Panc1 (cell line): ENCODE data around the gene ADAMTS18. TPM values are rescaled to one million over a fixed set of nuclear protein-coding genes. Genes with fewer than 3 reads are reported as not detected.
A peak's percentile ranks its signal among the peaks of the same experiment; 100 is the strongest.

Experiments used
- ATAC-seq: fragments of 200-7000 bp; cut with Tn5 transposase; 2 replicates; pipeline ENCODE4 v1.9.1; 2020; ENCODE audit warnings: mild to moderate bottlenecking, moderate library complexity
- BruUV-seq: library from RNA; stranded (reverse); fragments of 400-500 nt; replicated peaks from 2 replicates; lab custom pipeline; 2021; lab: Mats Ljungman, UMichigan
- CTCF ChIA-PET: fragments of 300-600 bp; sonication (Branson Sonifier 250); formaldehyde crosslinking; loops from one replicate; lab custom pipeline; 2022; ENCODE audit warnings: antibody characterized with exemption; lab: Charles Lee
- POLR2A ChIA-PET: fragments of 300-600 bp; sonication (Branson Sonifier 250); formaldehyde crosslinking; loops from one replicate; lab custom pipeline; 2022; ENCODE audit warnings: antibody characterized with exemption; lab: Charles Lee
- DNase-seq: peaks from one replicate; pipeline ENCODE4 v3.0.0-alpha.2; 2010; ENCODE audit warnings: low read depth, low spot score
- H3K27ac ChIP-seq: 2 replicates; pipeline ENCODE4 v1.5.1; 2011; ENCODE audit warnings: mild to moderate bottlenecking, low read length, inconsistent platforms
- H3K27me3 ChIP-seq: fragments of 200-500 bp; sonication (Bioruptor generic); 2 replicates; pipeline ENCODE4 v1.6.0; 2014; ENCODE audit warnings: low read length, inconsistent platforms; ENCODE audit not compliant: control insufficient read depth, insufficient read depth
- H3K36me3 ChIP-seq: fragments of 200-500 bp; sonication (Bioruptor generic); 2 replicates; pipeline ENCODE4 v1.5.1; 2014; ENCODE audit warnings: inconsistent platforms, mild to moderate bottlenecking, low read length, moderate library complexity; ENCODE audit not compliant: control insufficient read depth, insufficient read depth
- H3K4me1 ChIP-seq: 2 replicates; pipeline ENCODE4 v1.5.1; 2011; ENCODE audit warnings: inconsistent platforms, mild to moderate bottlenecking, low read length, moderate library complexity; ENCODE audit not compliant: control insufficient read depth, insufficient read depth
- H3K4me3 ChIP-seq, 2 experiments: 2 replicates each; pipeline ENCODE4 v1.5.1; 2011 to 2012; ENCODE audit warnings: low read depth in 2 of 2, low read length in 2 of 2, mild to moderate bottlenecking in 2 of 2, inconsistent platforms in 1 of 2, moderate library complexity in 1 of 2
- H3K9me3 ChIP-seq: fragments of 200-500 bp; sonication (Bioruptor generic); 2 replicates; pipeline ENCODE4 v1.5.1; 2014; ENCODE audit warnings: low read depth, mild to moderate bottlenecking, inconsistent platforms, low read length, moderate library complexity; ENCODE audit not compliant: control insufficient read depth, insufficient read depth
- CTCF ChIP-seq: fragments of 450-650 bp; IDR thresholded peaks from 2 replicates; pipeline ENCODE4 v1.5.1; 2017; ENCODE audit warnings: mild to moderate bottlenecking
- POLR2AphosphoS5 ChIP-seq: IDR thresholded peaks from 2 replicates; pipeline ENCODE4 v1.6.1; 2012; ENCODE audit warnings: mild to moderate bottlenecking, low read depth, low read length, moderate library complexity
- REST ChIP-seq, 2 experiments: IDR thresholded peaks; 2 replicates each; pipeline ENCODE4 v1.6.1; 2011 to 2012; ENCODE audit warnings: low read depth in 2 of 2, control low read depth in 1 of 2, low read length in 1 of 2, mild to moderate bottlenecking in 1 of 2, moderate library complexity in 1 of 2; ENCODE audit not compliant: insufficient read depth in 1 of 2
- SIN3A ChIP-seq: IDR thresholded peaks from 2 replicates; pipeline ENCODE4 v1.6.1; 2012; ENCODE audit warnings: low read depth, mild to moderate bottlenecking, low read length, moderate library complexity, borderline replicate concordance; ENCODE audit not compliant: insufficient read depth
- TCF7L2 ChIP-seq: IDR thresholded peaks from 2 replicates; pipeline ENCODE4 v1.6.1; 2011; ENCODE audit warnings: mild to moderate bottlenecking, low read depth, low read length, inconsistent platforms
- in situ Hi-C: cut with HindIII; loops from 2 replicates; pipeline ENCODE4 v1.10.0; 2016; ENCODE audit warnings: low sequenced_read_pairs, low pct_unique_long_range_greater_than_20kb
- intact Hi-C: fragments of 100-400 bp; cut with micrococcal nuclease; formaldehyde crosslinking; loops from one replicate; pipeline ENCODE4 v1.10.0; 2022; ENCODE audit not compliant: unreplicated experiment
- total RNA-seq: library from RNA; stranded (reverse); gene quantifications from one replicate; pipeline ENCODE4 v1.2.1, GENCODE V29; 2021; ENCODE audit not compliant: unreplicated experiment

Gene ADAMTS18
- total RNA-seq, 1 experiment from 2014 or later = not detected

GRCh38 chr16:77306075-77306474 is 128.8 kb downstream of the ADAMTS18 start:
- DNase-seq (no peak), ATAC-seq (no peak)
- H3K9me3 ChIP-seq = no peaks in the 10 kb centered on the region
- TF ChIP-seq SIN3A = no peak
- TF ChIP-seq CTCF = no peak
- TF ChIP-seq TCF7L2 = no peak
- no peak for TF ChIP-seq POLR2AphosphoS5
- no peak for TF ChIP-seq REST (IDR thresholded peaks at IDR 0.05; ENCODE audit: insufficient read depth in 1 of 2, low read depth in 2 of 2, low read length in 1 of 2)
- intact Hi-C loops (no loop called here), in situ Hi-C loops (no loop called here)
- CTCF ChIA-PET = no interaction called here
- H3K27ac ChIP-seq = peak overlapping the region; percentile 98
- no peaks in the 10 kb centered on the region for H3K27me3 ChIP-seq
- no TSS peak for BruUV-seq
- POLR2A ChIA-PET = no interaction called here
- H3K4me3 ChIP-seq = no peak overlapping the region
- H3K36me3 ChIP-seq = no peaks in the 10 kb centered on the region
- H3K4me1 ChIP-seq = no peaks in the 10 kb centered on the region; the same call in 1 of the 2 replicates

GRCh38 chr16:77304877-77305276 is 130.0 kb downstream of the ADAMTS18 start:
- peak; percentile 58 for TF ChIP-seq TCF7L2
- TF ChIP-seq CTCF = no peak
- TF ChIP-seq POLR2AphosphoS5 = no peak
- TF ChIP-seq SIN3A = no peak
- TF ChIP-seq REST (IDR thresholded peaks at IDR 0.05; ENCODE audit: insufficient read depth in 1 of 2, low read depth in 2 of 2, low read length in 1 of 2) = no peak
- H3K27me3 ChIP-seq = no peaks in the 10 kb centered on the region
- no TSS peak for BruUV-seq
- H3K4me3 ChIP-seq = no peak overlapping the region
- H3K27ac ChIP-seq = peak overlapping the region; percentile 98; the same call in 1 of the 2 replicates
- intact Hi-C loops = no loop called here
- in situ Hi-C loops = no loop called here
- ChIA-PET POLR2A (no interaction called here), CTCF (no interaction called here)
- no peaks in the 10 kb centered on the region for H3K36me3 ChIP-seq
- H3K4me1 ChIP-seq = peaks cover 10% of the 10 kb centered on the region
- DNase-seq (no peak), ATAC-seq (no peak)
- no peaks in the 10 kb centered on the region for H3K9me3 ChIP-seq
